Esophagus squamous epithelium (tissue), 4 donors: ENCODE results near the gene NLGN1.

Source experiments
- CTCF ChIP-seq, 6 experiments: fragments of 450-650 bp in 4 of 6; fragments of 200-600 bp in 2 of 6; sonication (generic) in 2 of 6; IDR thresholded peaks; one replicate each; pipeline ENCODE4 v1.5.1; 2016 to 2019; ENCODE audit warnings: antibody characterized with exemption in 6 of 6, mild to moderate bottlenecking in 4 of 6, moderate library complexity in 4 of 6
- POLR2A ChIP-seq, 4 donors: fragments of 450-650 bp; IDR thresholded peaks; one replicate each; pipeline ENCODE4 v1.6.1; 2017; ENCODE audit warnings: antibody characterized with exemption in 4 of 4, mild to moderate bottlenecking in 4 of 4, moderate library complexity in 3 of 4

- TF ChIP-seq CTCF (IDR thresholded peaks at IDR 0.05) (no peak), POLR2A (IDR thresholded peaks at IDR 0.05) (no peak)
These were observed 887.8 kb downstream of the NLGN1 start for GRCh38 chr3:174285242-174285864.
